Breast epithelium (tissue), 4 donors: Measurements from ENCODE around the gene CD247. TPM values are rescaled to one million over a fixed set of nuclear protein-coding genes. Genes with fewer than 3 reads are reported as not detected.

Source experiments
- DNase-seq, 2 donors: peaks; one replicate each; pipeline ENCODE4 v3.0.0-alpha.2; 2019; ENCODE audit warnings: low spot score in 2 of 2
- H3K27ac ChIP-seq, 2 donors: fragments of 200-600 bp; sonication (generic) in 1 of 2; one replicate each; pipeline ENCODE4 v1.5.1; 2016 to 2019; ENCODE audit warnings: mild to moderate bottlenecking in 1 of 2
- H3K27me3 ChIP-seq, 2 donors: fragments of 200-600 bp; sonication (generic) in 1 of 2; one replicate each; pipeline versions ENCODE4 v1.5.1 to v1.6.0; 2017 to 2019; ENCODE audit warnings: control low read depth in 1 of 2, mild to moderate bottlenecking in 1 of 2
- H3K36me3 ChIP-seq: fragments of 200-600 bp; one replicate; pipeline ENCODE4 v1.5.1; 2019
- H3K4me1 ChIP-seq, 2 donors: fragments of 200-600 bp; sonication (generic); one replicate each; pipeline ENCODE4 v1.5.1; 2016 to 2019; ENCODE audit warnings: control low read depth in 1 of 2
- H3K4me3 ChIP-seq, 3 donors: fragments of 200-600 bp; sonication (generic); 1 replicate in 2 of 3; 2 replicates in 1 of 3; pipeline ENCODE4 v1.5.1; 2016 to 2019; ENCODE audit warnings: mild to moderate bottlenecking in 3 of 3, moderate library complexity in 2 of 3
- H3K9me3 ChIP-seq, 2 donors: fragments of 200-600 bp; sonication (generic) in 1 of 2; one replicate each; pipeline ENCODE4 v1.5.1; 2016 to 2019; ENCODE audit warnings: control low read depth in 1 of 2
- POLR2A ChIP-seq: fragments of 450-650 bp; IDR thresholded peaks from one replicate; pipeline ENCODE4 v1.6.1; 2016; ENCODE audit warnings: antibody characterized with exemption, mild to moderate bottlenecking, moderate library complexity
- POLR2AphosphoS5 ChIP-seq, 3 donors: sonication (generic); formaldehyde crosslinking; IDR thresholded peaks; one replicate each; pipeline ENCODE4 v1.6.1; 2017; ENCODE audit warnings: antibody characterized with exemption in 3 of 3
- intact Hi-C: fragments of 100-400 bp; cut with DNase I; formaldehyde crosslinking; loops from one replicate; pipeline ENCODE4 v1.15.1; 2023; ENCODE audit warnings: low total_unique reads
- total RNA-seq, 3 donors: library from RNA; depleted of rRNA; stranded (reverse); fragments of >200 nt; gene quantifications; one replicate each; pipeline ENCODE4 v1.1.0, GENCODE V29; 2016
- TF ChIP-seq, protein P1 (sequence below), 3 donors: fragments of 450-650 bp; IDR thresholded peaks; one replicate each; pipeline ENCODE4 v1.5.1; 2016 to 2017; ENCODE audit warnings: antibody characterized with exemption in 3 of 3, mild to moderate bottlenecking in 3 of 3, moderate library complexity in 3 of 3

CD247 gene
- total RNA-seq, 3 donors from 2014 or later = 0.80 to 2.0 (median 2.0) TPM

DNA sequence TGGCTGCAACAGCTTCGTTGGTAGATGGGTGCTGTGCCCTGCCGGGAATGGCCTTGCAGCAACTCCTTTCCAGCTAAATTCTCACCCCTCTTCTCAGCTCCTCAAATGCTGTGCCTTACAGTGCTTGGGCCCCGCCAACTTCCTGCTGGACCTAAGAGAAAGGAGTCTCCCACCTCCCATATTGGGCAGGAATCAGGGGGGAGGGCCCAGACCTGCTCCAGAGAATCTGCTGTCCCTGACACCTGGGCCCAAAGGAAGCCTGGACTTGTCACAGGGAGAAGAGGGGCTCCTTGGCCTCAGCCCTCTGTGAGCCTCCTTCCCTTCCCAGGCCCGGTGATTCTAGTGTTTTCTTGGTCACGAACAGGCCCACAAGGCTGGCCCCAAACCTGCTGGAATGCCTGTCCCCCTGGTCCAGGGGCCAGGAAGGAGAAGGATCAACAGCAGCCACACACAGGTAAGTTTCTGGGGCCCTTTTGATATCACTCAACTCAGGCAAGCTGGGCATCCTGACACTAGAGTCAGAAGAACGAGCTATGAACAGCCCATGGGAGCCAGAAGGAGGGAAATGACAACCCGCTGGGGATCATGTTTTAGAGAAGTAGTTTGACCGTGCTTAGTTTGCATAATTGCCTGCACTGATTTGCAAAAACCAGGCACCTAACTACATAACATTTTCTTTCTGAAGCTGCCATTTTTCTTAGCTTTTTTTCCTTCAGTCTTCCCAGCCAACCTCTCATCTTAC is 86.2 kb downstream of the CD247 start:
- Histone ChIP-seq H3K27me3 (no peaks in the 10 kb centered on the region), H3K9me3 (no peaks in the 10 kb centered on the region), H3K4me1 (no peaks in the 10 kb centered on the region), H3K4me3 (no peak overlapping the region), H3K36me3 (no peaks in the 10 kb centered on the region), H3K27ac (no peak overlapping the region)
- intact Hi-C loops = no loop called here
- no peak for DNase-seq
- no peak for TF ChIP-seq POLR2AphosphoS5 (IDR thresholded peaks at IDR 0.05)
- no peak for TF ChIP-seq POLR2A
- TF ChIP-seq, protein P1, sequence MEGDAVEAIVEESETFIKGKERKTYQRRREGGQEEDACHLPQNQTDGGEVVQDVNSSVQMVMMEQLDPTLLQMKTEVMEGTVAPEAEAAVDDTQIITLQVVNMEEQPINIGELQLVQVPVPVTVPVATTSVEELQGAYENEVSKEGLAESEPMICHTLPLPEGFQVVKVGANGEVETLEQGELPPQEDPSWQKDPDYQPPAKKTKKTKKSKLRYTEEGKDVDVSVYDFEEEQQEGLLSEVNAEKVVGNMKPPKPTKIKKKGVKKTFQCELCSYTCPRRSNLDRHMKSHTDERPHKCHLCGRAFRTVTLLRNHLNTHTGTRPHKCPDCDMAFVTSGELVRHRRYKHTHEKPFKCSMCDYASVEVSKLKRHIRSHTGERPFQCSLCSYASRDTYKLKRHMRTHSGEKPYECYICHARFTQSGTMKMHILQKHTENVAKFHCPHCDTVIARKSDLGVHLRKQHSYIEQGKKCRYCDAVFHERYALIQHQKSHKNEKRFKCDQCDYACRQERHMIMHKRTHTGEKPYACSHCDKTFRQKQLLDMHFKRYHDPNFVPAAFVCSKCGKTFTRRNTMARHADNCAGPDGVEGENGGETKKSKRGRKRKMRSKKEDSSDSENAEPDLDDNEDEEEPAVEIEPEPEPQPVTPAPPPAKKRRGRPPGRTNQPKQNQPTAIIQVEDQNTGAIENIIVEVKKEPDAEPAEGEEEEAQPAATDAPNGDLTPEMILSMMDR (IDR thresholded peaks at IDR 0.05) = no peak

DNA sequence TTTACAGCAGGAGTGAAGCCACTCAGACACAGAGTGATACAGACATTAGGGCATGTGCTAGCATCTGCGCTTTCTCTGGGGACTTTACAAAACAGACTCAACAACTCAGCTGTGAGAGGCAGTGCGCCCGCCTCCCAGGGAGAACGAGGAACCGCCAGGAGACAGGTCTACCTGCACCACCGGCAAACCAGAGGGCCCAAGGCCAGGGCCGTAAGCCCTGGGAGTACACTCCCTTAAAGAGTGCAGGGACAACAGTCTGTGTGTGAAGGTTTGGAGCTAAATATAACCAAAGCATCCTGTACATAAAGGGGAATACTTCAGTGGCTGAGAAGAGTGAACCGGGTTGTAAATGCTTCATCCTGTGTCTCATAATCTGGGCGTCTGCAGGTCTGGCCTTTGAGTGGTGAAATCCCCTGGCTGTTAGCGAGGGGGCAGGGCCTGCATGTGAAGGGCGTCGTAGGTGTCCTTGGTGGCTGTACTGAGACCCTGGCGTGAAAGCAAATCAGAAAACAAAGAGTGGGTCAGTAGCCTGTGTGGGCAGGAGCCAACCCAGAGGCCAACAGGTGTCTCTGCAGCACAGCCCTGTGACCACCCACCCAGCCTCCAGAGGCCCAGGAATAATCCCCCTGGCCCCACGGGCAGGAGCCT is 86.9 kb downstream of the CD247 start:
- no peaks in the 10 kb centered on the region for H3K27me3 ChIP-seq
- no peaks in the 10 kb centered on the region for H3K9me3 ChIP-seq
- no peak overlapping the region for H3K27ac ChIP-seq
- TF ChIP-seq POLR2AphosphoS5 (IDR thresholded peaks at IDR 0.05) (no peak), POLR2A (no peak)
- TF ChIP-seq, protein P1 (IDR thresholded peaks at IDR 0.05) = no peak
- intact Hi-C loops = no loop called here
- no peak overlapping the region for H3K4me3 ChIP-seq
- H3K36me3 ChIP-seq = no peaks in the 10 kb centered on the region
- no peaks in the 10 kb centered on the region for H3K4me1 ChIP-seq
- no peak for DNase-seq

DNA sequence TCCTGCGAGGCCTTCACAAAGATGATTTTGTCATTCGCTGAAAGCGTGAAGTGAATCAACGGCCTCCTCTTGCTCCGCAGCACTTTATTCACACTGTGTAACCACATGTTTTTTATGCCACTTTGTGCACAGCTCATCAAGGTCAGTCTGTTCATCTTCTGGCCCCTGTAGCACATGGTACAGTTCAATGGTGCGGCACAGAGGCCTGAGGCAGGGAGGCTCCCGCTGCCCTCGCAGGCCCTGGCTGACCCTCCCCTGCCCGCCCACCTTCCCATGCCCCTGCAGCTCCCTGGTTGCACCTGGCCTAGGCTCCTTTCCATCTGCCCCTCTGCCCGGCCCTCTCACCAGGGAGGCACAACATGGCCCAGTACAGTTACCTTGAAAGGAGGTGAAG is 87.5 kb downstream of the CD247 start:
- no peak overlapping the region for H3K27ac ChIP-seq
- H3K27me3 ChIP-seq = no peaks in the 10 kb centered on the region
- no peaks in the 10 kb centered on the region for H3K4me1 ChIP-seq
- no peak overlapping the region for H3K4me3 ChIP-seq
- no peaks in the 10 kb centered on the region for H3K9me3 ChIP-seq
- no peak for DNase-seq
- no peaks in the 10 kb centered on the region for H3K36me3 ChIP-seq
- intact Hi-C loops = no loop called here
- no peak for TF ChIP-seq POLR2A
- TF ChIP-seq, protein P1 (IDR thresholded peaks at IDR 0.05) = no peak
- TF ChIP-seq POLR2AphosphoS5 (IDR thresholded peaks at IDR 0.05) = no peak

DNA sequence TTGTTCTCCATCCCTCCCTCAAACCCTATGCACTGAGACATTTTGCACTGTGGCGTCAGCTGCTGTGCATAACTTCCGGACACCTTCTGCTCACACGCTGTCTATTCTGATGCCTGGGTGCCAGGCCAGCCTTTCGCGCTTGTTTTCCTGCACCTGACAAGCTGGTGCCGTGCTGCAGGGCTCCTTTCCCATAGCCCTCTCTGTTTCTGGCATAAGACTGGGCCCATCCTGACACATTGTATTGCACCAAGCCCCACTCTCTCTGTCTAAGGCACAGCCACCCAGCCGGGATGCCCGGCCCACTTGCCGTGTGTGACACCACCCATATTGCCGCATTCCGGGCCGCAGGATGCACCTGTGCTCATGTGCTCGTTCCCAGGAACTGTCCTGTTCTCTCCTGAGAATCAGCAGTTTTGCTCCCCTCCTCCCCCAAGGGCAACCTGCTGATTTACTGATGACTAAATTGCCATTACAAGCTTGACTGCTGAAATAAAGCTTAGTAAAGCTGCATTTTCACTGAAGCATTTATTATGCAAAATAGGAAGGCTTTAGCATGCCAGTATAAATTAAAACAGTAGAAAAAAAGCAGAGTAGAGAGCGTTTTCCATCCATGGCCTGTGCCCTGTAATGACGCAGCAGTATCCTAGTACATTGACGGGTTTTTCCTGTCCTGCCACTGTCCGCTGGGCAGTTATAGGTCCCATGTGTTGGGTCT is 88.0 kb downstream of the CD247 start:
- TF ChIP-seq, protein P1 (IDR thresholded peaks at IDR 0.05) = no peak
- no peak for TF ChIP-seq POLR2AphosphoS5 (IDR thresholded peaks at IDR 0.05)
- no peak for TF ChIP-seq POLR2A
- Histone ChIP-seq H3K36me3 (no peaks in the 10 kb centered on the region), H3K27ac (no peak overlapping the region), H3K9me3 (no peaks in the 10 kb centered on the region), H3K4me3 (no peak overlapping the region), H3K27me3 (no peaks in the 10 kb centered on the region), H3K4me1 (no peaks in the 10 kb centered on the region)
- intact Hi-C loops = no loop called here
- no peak for DNase-seq

DNA sequence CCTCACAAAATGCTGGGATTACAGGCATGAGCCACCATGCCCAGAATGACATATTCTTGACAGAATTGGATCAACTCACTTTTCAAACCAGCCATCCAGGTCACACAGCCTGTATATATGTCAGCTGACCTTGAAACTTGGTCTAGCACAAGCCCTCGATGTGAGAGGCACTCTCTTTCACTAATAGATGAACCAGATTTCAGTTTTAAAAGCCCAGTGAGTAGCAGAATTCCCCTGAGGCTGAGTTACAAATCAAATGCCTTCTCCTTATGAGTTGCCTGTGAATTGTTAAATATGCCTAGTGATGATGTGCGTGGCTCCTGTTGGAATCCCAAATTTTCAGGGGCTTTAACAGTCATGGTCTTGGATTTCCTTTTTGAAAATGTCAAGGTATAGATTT is 88.7 kb downstream of the CD247 start:
- intact Hi-C loops = no loop called here

More for the DNA sequence above, 88.7 kb downstream of the CD247 start:
- no peaks in the 10 kb centered on the region for H3K27me3 ChIP-seq
- H3K36me3 ChIP-seq = no peaks in the 10 kb centered on the region
- H3K4me1 ChIP-seq = no peaks in the 10 kb centered on the region
- H3K9me3 ChIP-seq = no peaks in the 10 kb centered on the region
- no peak for DNase-seq
- no peak overlapping the region for H3K27ac ChIP-seq
- TF ChIP-seq POLR2A (no peak), POLR2AphosphoS5 (IDR thresholded peaks at IDR 0.05) (no peak)
- H3K4me3 ChIP-seq = no peak overlapping the region
